Activated CD8-positive, alpha-beta T cell treated with anti-CD3 and anti-CD28 coated beads, Interleukin-2, amount 10 ng/mL, durations not matched to agents 7 days and 5 days (primary cell): ENCODE measurements around the gene KRTAP4-6. TPM values are rescaled to one million over a fixed set of nuclear protein-coding genes. Genes with fewer than 3 reads are reported as not detected.
"Not testable (repeated sequence)": the region's sequence is repeated elsewhere in the genome, so short reads cannot be mapped to it uniquely, and the experiment has no call there.

Experiments
- ATAC-seq: fragments of 150-1000 bp; cut with Tn5 transposase; one replicate; pipeline ENCODE4 v1.10.0; 2021; ENCODE audit warnings: moderate library complexity
- CTCF ChIA-PET: fragments of 350-600 bp; sonication (Branson Sonifier 250); formaldehyde crosslinking; loops from one replicate; lab custom pipeline; 2021; ENCODE audit warnings: antibody characterized with exemption; lab: Charles Lee
- POLR2A ChIA-PET: fragments of 350-600 bp; sonication (Branson Sonifier 250); formaldehyde crosslinking; loops from one replicate; lab custom pipeline; 2021; ENCODE audit warnings: antibody characterized with exemption; lab: Charles Lee
- DNase-seq: peaks from one replicate; pipeline ENCODE4 v3.0.0-alpha.2; 2020
- H3K27ac Mint-ChIP-seq: one replicate; pipeline ENCODE4 v1.8.0; 2021; ENCODE audit warnings: mild to moderate bottlenecking, mixed read lengths
- H3K27me3 Mint-ChIP-seq: one replicate; pipeline ENCODE4 v1.8.0; 2021; ENCODE audit warnings: low read depth, mixed read lengths
- H3K36me3 Mint-ChIP-seq: one replicate; pipeline ENCODE4 v1.8.0; 2021; ENCODE audit warnings: low read depth, mixed read lengths
- H3K4me1 Mint-ChIP-seq: one replicate; pipeline ENCODE4 v1.8.0; 2021; ENCODE audit warnings: low read depth, mixed read lengths
- H3K4me3 Mint-ChIP-seq: one replicate; pipeline ENCODE4 v1.8.0; 2021; ENCODE audit warnings: mild to moderate bottlenecking, mixed read lengths
- H3K9me3 Mint-ChIP-seq: one replicate; pipeline ENCODE4 v1.8.0; 2022; ENCODE audit warnings: mixed read lengths; ENCODE audit not compliant: insufficient read depth
- total RNA-seq, 2 experiments: library from RNA; stranded (reverse); gene quantifications; one replicate each; pipeline ENCODE4 v1.2.3, GENCODE V29; 2021

Gene KRTAP4-6
- total RNA-seq: not detected

DNA sequence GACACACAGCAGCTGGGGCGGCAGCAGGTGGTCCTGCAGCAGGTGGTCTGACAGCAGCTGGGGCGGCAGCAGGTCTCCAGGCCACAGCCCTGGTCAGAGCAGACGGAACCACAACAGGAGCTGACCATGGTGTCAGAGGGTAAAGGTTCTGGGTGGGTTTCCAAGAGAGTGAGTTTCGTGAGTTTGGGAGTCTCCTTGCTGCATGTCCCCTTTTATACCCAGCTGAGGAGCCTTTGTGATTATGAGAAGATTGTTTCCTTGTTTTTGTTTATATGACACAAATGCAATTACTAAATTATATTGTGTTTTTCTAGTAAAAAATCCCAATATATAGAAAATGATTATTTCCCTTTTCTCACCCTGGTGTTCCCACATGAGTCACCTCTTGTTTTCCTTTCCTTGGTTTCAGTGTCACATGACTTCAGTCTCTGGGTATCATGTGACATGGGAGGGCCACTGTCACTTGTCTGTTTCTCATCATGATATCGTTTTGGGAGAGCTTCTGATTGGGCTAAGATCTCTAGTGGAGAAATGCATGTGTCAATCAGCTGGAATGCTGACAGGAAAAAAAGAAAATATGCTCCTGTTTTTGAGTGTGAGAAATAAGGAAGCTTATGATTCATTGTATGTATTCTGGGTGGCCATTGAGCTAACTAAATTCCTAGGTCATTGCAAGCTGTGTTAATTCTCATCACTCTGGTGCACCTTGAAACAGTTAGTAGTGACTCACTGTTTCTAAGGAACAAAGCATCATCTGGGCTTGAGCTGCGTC, at the start of gene KRTAP4-6:
Gene KRTAP4-6, minus strand, starts transcription at position 185 of the 772 bp plus-strand sequence. Its CDS starts 57 bp downstream, at position 128.
- no peak for ATAC-seq
- H3K9me3 Mint-ChIP-seq: peaks cover 10% of the 10 kb centered on the region

DNA sequence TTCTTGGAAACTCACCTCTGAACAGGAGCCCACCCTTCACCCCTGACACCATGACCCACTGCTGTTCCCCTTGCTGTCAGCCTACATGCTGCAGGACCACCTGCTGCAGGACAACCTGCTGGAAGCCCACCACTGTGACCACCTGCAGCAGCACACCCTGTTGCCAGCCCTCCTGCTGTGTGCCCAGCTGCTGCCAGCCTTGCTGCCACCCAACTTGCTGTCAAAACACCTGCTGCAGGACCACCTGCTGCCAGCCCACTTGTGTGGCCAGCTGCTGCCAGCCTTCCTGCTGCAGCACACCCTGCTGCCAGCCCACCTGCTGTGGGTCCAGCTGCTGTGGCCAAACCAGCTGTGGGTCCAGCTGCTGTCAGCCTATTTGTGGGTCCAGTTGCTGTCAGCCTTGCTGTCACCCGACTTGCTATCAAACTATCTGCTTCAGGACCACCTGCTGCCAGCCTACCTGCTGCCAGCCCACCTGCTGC, 49.5 kb upstream of the KRTAP4-6 start, which contains the start of gene KRTAP9-1:
Gene KRTAP9-1, plus strand, starts transcription at position 51 of the 482 bp plus-strand sequence. Its CDS starts 0 bp downstream, at position 51.
- CTCF ChIA-PET, H3K4me1 Mint-ChIP-seq, H3K9me3 Mint-ChIP-seq, POLR2A ChIA-PET, H3K36me3 Mint-ChIP-seq, ATAC-seq, H3K27me3 Mint-ChIP-seq, H3K4me3 Mint-ChIP-seq, DNase-seq, H3K27ac Mint-ChIP-seq: not testable (repeated sequence)

More for the DNA sequence above, at the start of gene KRTAP4-6:
- ChIA-PET POLR2A (no interaction called here), CTCF (no interaction called here)
- H3K4me1 Mint-ChIP-seq: no peaks in the 10 kb centered on the region
- peaks cover 3% of the 10 kb centered on the region for H3K36me3 Mint-ChIP-seq
- no peak within 1 kb of the TSS for H3K4me3 Mint-ChIP-seq
- H3K27me3 Mint-ChIP-seq: no peaks in the 10 kb centered on the region
- H3K27ac Mint-ChIP-seq: no peak within 1 kb of the TSS
- no peak for DNase-seq

DNA sequence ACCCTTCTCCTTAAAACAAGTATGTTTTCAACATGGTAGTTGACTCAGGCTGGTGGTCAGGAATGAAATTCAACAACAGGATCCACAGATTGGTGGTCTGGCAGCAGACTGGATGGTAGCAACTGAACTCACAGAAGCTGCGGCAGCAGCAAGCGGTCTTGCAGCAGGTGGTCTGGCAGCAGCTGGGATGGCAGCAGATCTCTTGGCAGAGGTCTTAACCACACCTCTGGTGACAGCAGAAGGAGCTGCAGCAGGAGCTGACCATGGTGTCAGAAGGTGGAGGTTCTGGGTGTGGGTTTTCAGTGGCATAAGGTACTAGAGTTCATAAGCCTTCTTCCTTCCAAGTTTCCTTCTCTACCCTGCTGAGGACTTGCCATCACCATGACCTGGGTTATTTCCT, 46.5 kb upstream of the KRTAP4-6 start:
- DNase-seq (no peak), ATAC-seq (no peak)
- no peaks in the 10 kb centered on the region for H3K9me3 Mint-ChIP-seq
- ChIA-PET POLR2A (no interaction called here), CTCF (no interaction called here)
- peaks cover 10% of the 10 kb centered on the region for H3K27me3 Mint-ChIP-seq
- H3K4me1 Mint-ChIP-seq: no peaks in the 10 kb centered on the region
- no peaks in the 10 kb centered on the region for H3K36me3 Mint-ChIP-seq
- no peak overlapping the region for H3K27ac Mint-ChIP-seq
- H3K4me3 Mint-ChIP-seq: no peak overlapping the region

DNA sequence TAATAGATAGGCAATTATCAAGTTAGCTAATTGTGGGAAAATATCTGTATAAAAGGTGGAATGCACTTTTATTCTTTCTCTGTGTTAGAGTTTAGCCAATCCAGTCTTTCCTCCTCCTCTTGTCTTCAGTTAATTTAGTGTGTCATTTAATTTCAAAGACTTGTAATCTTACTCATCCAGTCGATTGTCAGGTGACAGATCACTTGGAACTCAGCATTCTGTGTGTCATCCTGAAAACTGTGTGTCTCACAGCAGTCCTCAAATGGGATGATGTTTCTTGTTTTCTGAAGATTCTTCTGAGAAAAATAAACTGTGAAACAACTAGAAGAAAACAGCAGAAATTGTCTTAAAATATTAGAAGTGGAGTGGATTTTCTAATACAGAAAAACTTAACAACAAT, 44.7 kb upstream of the KRTAP4-6 start:
- ATAC-seq: no peak
- CTCF ChIA-PET: no interaction called here

DNA sequence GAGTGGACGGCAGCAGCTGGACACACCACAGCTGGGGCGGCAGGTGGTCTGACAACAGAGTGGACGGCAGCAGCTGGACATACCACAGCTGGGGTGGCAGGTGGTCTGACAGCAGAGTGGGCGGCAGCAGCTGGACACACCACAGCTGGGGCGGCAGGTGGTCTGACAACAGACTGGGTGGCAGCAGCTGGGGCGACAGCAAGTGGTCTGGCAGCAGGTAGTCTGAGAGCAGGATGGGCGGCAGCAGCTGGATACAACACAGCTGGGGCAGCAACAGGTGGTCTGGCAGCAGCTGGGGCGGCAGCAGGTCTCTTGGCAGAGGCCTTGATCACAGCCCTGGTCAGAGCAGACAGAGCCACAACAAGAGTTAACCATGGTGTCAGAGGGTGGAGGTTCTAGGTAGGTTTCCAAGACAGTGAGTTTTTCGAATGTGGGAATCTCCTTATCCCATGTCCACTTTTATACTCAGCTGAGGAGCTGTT, 44.2 kb upstream of the KRTAP4-6 start, which contains the start of gene KRTAP4-1:
Gene KRTAP4-1, minus strand, starts transcription at position 432 of the 482 bp plus-strand sequence. Its CDS starts 57 bp downstream, at position 375.
- Mint-ChIP-seq H3K36me3 (no peaks in the 10 kb centered on the region), H3K27ac (no peak within 1 kb of the TSS), H3K4me1 (no peaks in the 10 kb centered on the region), H3K27me3 (peaks cover 8% of the 10 kb centered on the region), H3K9me3 (no peaks in the 10 kb centered on the region), H3K4me3 (no peak within 1 kb of the TSS)
- ChIA-PET POLR2A (no interaction called here), CTCF (no interaction called here)
- ATAC-seq: no peak
- no peak for DNase-seq

More for the DNA sequence above, 44.7 kb upstream of the KRTAP4-6 start:
- no peak for DNase-seq
- peaks cover 8% of the 10 kb centered on the region for H3K27me3 Mint-ChIP-seq
- H3K27ac Mint-ChIP-seq: no peak overlapping the region
- H3K4me3 Mint-ChIP-seq: no peak overlapping the region
- H3K36me3 Mint-ChIP-seq: no peaks in the 10 kb centered on the region
- H3K9me3 Mint-ChIP-seq: no peaks in the 10 kb centered on the region
- no peaks in the 10 kb centered on the region for H3K4me1 Mint-ChIP-seq
- POLR2A ChIA-PET: no interaction called here

DNA sequence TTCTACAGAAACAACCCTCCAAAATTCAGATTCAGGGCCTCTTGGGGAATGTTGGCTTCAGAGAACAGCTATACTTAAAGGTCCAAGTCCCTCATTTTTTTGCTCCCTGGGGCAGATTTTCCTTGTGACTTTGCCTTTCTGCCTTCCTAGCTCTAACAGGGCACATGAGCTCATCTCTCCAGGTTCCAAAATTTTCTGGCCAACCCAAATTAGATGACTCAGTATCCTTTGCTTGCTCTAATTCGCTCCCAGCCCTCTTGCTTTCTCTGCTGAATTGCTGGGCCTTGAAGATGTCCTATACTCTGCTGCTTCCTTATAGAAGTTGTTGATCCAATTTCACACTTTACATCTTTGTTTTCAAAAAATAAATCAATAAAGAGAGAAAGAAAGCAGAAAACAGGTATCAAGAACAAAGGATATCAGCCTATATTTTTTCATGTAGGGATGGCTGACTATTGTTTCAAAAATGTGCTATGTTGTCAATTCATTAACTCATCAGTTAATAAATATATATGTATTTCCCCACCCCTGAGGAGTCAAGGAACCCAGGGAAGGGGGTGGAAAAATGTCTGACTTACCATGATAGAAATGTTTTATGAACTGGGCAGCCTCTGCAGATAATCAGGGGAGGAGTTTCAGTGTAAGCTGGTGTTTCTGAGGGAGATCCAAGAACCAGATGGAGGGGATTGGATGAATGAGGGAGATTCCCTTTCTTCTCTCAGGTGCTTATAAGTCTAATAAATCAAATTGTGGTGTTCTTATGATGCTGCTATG, 38.7 kb upstream of the KRTAP4-6 start:
- ChIA-PET POLR2A (no interaction called here), CTCF (interaction anchor here (1.3 kb wide), 1 partner anchor 370 kb away, joined by 4 read pairs; no protein-coding TSS in a partner anchor)
- H3K9me3 Mint-ChIP-seq: no peaks in the 10 kb centered on the region
- H3K4me1 Mint-ChIP-seq: no peaks in the 10 kb centered on the region
- no peak for ATAC-seq
- H3K4me3 Mint-ChIP-seq: no peak overlapping the region
- peaks cover 3% of the 10 kb centered on the region for H3K27me3 Mint-ChIP-seq
- H3K36me3 Mint-ChIP-seq: no peaks in the 10 kb centered on the region
- H3K27ac Mint-ChIP-seq: no peak overlapping the region
- no peak for DNase-seq

DNA sequence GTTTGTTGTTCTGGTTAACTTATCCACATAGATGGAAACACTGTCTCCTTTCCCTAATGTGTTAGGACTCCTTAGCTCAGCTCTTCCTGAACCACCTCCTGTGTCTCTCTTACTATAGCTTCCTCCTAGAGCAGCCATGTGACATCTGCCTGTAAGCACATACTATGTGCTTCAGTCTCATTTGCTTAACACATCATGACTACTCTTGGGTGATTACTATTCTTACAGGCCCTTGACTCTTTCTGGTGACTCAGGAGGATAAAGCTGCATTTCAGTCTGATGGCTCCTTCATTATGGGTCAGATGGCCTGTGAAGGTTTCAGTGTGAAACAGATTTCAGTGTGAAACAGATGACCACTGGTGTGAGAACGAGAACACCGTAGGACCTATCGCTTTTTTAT, 38.0 kb upstream of the KRTAP4-6 start:
- ATAC-seq (no peak), DNase-seq (no peak)
- ChIA-PET POLR2A (no interaction called here), CTCF (interaction anchor here (1.3 kb wide), 1 partner anchor 371 kb away, joined by 4 read pairs; no protein-coding TSS in a partner anchor)
- no peaks in the 10 kb centered on the region for H3K36me3 Mint-ChIP-seq
- no peaks in the 10 kb centered on the region for H3K9me3 Mint-ChIP-seq
- no peak overlapping the region for H3K27ac Mint-ChIP-seq
- peaks cover 3% of the 10 kb centered on the region for H3K27me3 Mint-ChIP-seq
- H3K4me1 Mint-ChIP-seq: no peaks in the 10 kb centered on the region
- no peak overlapping the region for H3K4me3 Mint-ChIP-seq

DNA sequence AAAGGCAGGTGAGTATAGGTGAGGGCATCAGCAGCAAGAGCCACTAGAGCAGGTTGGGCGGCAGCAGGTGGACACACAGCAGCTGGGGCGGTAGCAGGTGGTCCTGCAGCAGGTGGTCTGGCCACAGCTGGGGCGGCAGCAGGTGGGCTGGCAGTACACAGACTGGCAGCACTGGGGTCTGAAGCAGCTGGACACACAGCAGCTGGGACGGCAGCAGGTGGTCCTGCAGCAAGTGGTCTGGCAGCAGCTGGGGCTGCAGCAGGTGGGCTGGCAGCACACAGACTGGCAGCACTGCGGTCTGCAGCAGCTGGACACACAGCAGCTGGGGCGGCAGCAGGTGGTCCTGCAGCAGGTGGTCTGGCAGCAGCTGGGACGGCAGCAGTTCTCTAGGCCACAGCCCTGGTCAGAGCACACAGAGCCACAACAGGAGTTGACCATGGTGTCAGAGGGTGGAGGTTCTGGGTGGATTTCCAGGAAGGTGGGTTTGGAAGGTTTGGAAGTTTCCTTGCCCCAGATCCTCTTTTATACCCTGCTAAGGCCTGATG, 37.5 kb upstream of the KRTAP4-6 start, which contains the start of gene KRTAP4-2:
Gene KRTAP4-2, minus strand, starts transcription at position 495 of the 545 bp plus-strand sequence. Its CDS starts 57 bp downstream, at position 438.
- DNase-seq (no peak), ATAC-seq (no peak)
- no peak within 1 kb of the TSS for H3K27ac Mint-ChIP-seq
- ChIA-PET CTCF (interaction anchor here (1.3 kb wide), 1 partner anchor 371 kb away, joined by 4 read pairs; no protein-coding TSS in a partner anchor), POLR2A (no interaction called here)
- H3K36me3 Mint-ChIP-seq: no peaks in the 10 kb centered on the region
- H3K4me3 Mint-ChIP-seq: no peak within 1 kb of the TSS
- no peaks in the 10 kb centered on the region for H3K4me1 Mint-ChIP-seq
- no peaks in the 10 kb centered on the region for H3K9me3 Mint-ChIP-seq
- H3K27me3 Mint-ChIP-seq: peaks cover 3% of the 10 kb centered on the region

DNA sequence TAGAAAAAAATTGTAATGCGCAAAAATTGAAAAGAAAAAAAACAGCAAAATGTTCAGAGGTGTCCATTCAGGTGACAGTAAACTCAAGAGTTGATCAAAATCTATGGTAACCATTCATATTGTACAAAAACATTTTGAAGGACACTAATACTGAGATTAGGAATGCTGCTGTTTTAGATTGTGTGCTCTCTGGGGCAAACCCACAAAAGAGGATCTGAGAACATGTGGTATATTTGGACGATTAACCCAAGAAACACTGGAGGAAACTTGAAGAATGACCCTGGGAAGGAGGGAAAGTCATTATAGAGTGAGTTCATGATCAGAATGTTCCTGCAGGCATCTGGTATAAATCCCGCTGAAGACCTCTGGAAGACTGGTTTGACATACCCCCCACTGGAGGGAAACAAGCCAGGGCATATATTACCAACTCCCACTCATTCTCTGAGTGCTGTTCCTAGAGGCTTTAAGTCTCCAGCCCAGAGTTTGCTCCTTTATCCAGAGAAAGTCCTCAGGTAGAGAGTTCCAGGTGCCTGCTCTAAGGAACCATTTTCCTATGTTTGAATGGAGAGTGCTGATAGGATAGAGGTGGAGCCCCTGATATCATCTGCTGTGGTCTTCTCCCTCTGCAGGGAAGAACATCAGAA, 36.5 kb upstream of the KRTAP4-6 start:
- DNase-seq: no peak
- no peak overlapping the region for H3K27ac Mint-ChIP-seq
- peaks cover 6% of the 10 kb centered on the region for H3K27me3 Mint-ChIP-seq
- H3K4me1 Mint-ChIP-seq: no peaks in the 10 kb centered on the region
- ChIA-PET POLR2A (no interaction called here), CTCF (no interaction called here)
- H3K9me3 Mint-ChIP-seq: no peaks in the 10 kb centered on the region
- no peaks in the 10 kb centered on the region for H3K36me3 Mint-ChIP-seq
- no peak overlapping the region for H3K4me3 Mint-ChIP-seq
- no peak for ATAC-seq

DNA sequence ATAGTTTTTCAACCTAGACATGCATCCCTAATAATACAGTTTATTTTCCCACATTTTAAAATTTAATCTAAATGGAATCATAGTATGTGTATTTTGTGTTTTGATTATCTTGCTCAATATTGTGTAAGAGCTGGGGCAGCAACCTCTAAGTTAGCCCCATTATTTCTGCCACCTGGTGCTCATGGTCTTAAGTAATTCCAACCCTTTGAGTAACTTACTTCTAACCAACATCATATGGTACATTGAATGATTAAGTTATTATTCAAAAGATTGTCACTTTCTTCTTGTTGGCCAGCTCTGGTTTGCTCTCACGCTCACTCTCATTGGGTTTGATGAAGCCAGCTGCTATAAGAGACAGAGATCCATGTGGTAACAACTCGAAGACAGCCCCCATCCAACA, 31.5 kb upstream of the KRTAP4-6 start:
- H3K27me3 Mint-ChIP-seq: peaks cover 3% of the 10 kb centered on the region
- POLR2A ChIA-PET: no interaction called here

DNA sequence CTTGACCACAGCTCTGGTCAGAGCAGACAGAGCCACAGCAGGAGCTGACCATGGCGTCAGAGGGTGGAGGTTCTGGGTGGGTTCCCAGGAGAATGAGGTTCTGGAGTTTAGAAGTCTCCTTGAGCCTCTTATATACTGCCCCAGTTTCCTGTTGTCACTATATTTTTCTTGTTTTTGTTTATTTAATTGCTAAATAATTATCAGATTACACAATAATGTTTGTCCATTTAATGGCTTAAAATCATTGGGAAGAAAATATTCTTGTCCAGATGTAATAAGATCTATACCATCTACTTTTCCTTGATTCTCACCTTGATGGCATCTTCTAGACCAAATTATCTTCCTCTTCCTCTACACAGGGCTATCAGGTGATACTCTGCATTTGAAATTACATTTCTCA, 27.8 kb upstream of the KRTAP4-6 start, which contains the start of gene KRTAP4-3:
Gene KRTAP4-3, minus strand, starts transcription at position 101 of the 400 bp plus-strand sequence. Its CDS starts 49 bp downstream, at position 52.
- peaks cover 6% of the 10 kb centered on the region for H3K27me3 Mint-ChIP-seq
- H3K27ac Mint-ChIP-seq: no peak within 1 kb of the TSS
- H3K4me1 Mint-ChIP-seq: no peaks in the 10 kb centered on the region
- ChIA-PET POLR2A (no interaction called here), CTCF (no interaction called here)
- H3K36me3 Mint-ChIP-seq: no peaks in the 10 kb centered on the region
- no peak within 1 kb of the TSS for H3K4me3 Mint-ChIP-seq
- no peaks in the 10 kb centered on the region for H3K9me3 Mint-ChIP-seq
- DNase-seq (no peak), ATAC-seq (no peak)

More for the DNA sequence above, 31.5 kb upstream of the KRTAP4-6 start:
- H3K4me1 Mint-ChIP-seq: no peaks in the 10 kb centered on the region
- H3K4me3 Mint-ChIP-seq: no peak overlapping the region
- CTCF ChIA-PET: no interaction called here
- DNase-seq: no peak
- H3K36me3 Mint-ChIP-seq: no peaks in the 10 kb centered on the region
- H3K27ac Mint-ChIP-seq: no peak overlapping the region
- ATAC-seq: no peak
- H3K9me3 Mint-ChIP-seq: no peaks in the 10 kb centered on the region
